Endothelial cell (in vitro differentiated cells): Measurements from ENCODE around the gene TBX10. TPM values are rescaled to one million over a fixed set of nuclear protein-coding genes. Genes with fewer than 3 reads are reported as not detected.
"Not testable (repeated sequence)": the region's sequence is repeated elsewhere in the genome, so short reads cannot be mapped to it uniquely, and the experiment has no call there.

Experiments used
- DNase-seq: peaks from one replicate; pipeline ENCODE4 v3.0.0; 2021; ENCODE audit warnings: low spot score
- H3K27ac Mint-ChIP-seq: one replicate; pipeline ENCODE4 v1.8.0; 2021; ENCODE audit warnings: mixed read lengths, inconsistent platforms; ENCODE audit not compliant: unreplicated experiment
- H3K27me3 Mint-ChIP-seq: one replicate; pipeline ENCODE4 v1.8.0; 2021; ENCODE audit warnings: mild to moderate bottlenecking, moderate library complexity, mixed read lengths, inconsistent platforms; ENCODE audit not compliant: unreplicated experiment
- H3K36me3 Mint-ChIP-seq: one replicate; pipeline ENCODE4 v1.8.0; 2021; ENCODE audit warnings: mild to moderate bottlenecking, low read depth, mixed read lengths, inconsistent platforms; ENCODE audit not compliant: unreplicated experiment
- H3K4me1 Mint-ChIP-seq: one replicate; pipeline ENCODE4 v1.8.0; 2021; ENCODE audit warnings: mild to moderate bottlenecking, mixed read lengths, inconsistent platforms; ENCODE audit not compliant: unreplicated experiment
- H3K4me3 Mint-ChIP-seq: one replicate; pipeline ENCODE4 v1.8.0; 2021; ENCODE audit warnings: mild to moderate bottlenecking, mixed read lengths, inconsistent platforms; ENCODE audit not compliant: unreplicated experiment
- H3K9me3 Mint-ChIP-seq: one replicate; pipeline ENCODE4 v1.8.0; 2021; ENCODE audit warnings: mixed read lengths, inconsistent platforms; ENCODE audit not compliant: unreplicated experiment
- total RNA-seq: library from RNA; stranded (reverse); fragmentation: NEBNext Ultra II Directional; extraction: Animal tissue kit (Norgen Biotek cat#: 25700); gene quantifications from one replicate; pipeline ENCODE4 v1.2.1, GENCODE V29; 2021; ENCODE audit not compliant: unreplicated experiment
- TF ChIP-seq, protein P1 (sequence below): fragments of 200-600 bp; sonication (generic); IDR thresholded peaks from one replicate; pipeline ENCODE4 v1.5.0; 2021; ENCODE audit warnings: antibody characterized with exemption; ENCODE audit not compliant: unreplicated experiment

Gene TBX10
- total RNA-seq, 1 donor from 2014 or later = not detected

- H3K4me1 Mint-ChIP-seq = no peaks in the 10 kb centered on the region
- H3K9me3 Mint-ChIP-seq = no peaks in the 10 kb centered on the region
- H3K27ac Mint-ChIP-seq = no peak overlapping the region
- H3K27me3 Mint-ChIP-seq = no peaks in the 10 kb centered on the region
- TF ChIP-seq, protein P1, sequence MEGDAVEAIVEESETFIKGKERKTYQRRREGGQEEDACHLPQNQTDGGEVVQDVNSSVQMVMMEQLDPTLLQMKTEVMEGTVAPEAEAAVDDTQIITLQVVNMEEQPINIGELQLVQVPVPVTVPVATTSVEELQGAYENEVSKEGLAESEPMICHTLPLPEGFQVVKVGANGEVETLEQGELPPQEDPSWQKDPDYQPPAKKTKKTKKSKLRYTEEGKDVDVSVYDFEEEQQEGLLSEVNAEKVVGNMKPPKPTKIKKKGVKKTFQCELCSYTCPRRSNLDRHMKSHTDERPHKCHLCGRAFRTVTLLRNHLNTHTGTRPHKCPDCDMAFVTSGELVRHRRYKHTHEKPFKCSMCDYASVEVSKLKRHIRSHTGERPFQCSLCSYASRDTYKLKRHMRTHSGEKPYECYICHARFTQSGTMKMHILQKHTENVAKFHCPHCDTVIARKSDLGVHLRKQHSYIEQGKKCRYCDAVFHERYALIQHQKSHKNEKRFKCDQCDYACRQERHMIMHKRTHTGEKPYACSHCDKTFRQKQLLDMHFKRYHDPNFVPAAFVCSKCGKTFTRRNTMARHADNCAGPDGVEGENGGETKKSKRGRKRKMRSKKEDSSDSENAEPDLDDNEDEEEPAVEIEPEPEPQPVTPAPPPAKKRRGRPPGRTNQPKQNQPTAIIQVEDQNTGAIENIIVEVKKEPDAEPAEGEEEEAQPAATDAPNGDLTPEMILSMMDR = no peak
- DNase-seq = no peak
- H3K36me3 Mint-ChIP-seq = peaks cover 2% of the 10 kb centered on the region
- no peak overlapping the region for H3K4me3 Mint-ChIP-seq
These were observed 46.5 kb downstream of the TBX10 start for GRCh38 chr11:67592880-67593564.

DNA sequence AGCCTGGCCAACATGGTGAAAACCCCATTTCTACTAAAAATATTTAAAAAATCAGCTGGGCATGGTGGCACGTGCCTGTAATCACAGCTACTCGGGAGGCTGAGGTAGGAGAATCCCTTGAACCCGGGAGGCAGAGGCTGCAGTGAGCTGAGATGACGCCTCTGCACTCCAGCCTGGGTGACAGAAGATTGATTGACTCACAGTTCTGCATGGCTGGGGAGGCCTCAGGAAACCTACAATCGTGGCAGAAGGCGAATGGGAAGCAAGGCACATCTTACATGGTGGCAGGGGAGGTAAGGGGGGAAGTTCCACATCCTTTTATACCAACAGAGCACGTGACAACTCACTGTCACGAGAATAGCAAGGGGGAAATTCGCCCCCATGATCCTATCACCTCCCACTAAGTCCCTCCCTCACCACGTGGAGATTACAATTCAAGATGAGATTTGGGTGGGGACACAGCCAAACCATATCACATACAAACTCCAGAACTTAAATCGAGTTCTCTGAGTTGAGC, 50.6 kb downstream of the TBX10 start:
- H3K9me3 Mint-ChIP-seq, DNase-seq, H3K4me3 Mint-ChIP-seq, H3K27me3 Mint-ChIP-seq, H3K27ac Mint-ChIP-seq: not testable (repeated sequence)
- Mint-ChIP-seq H3K4me1 (peaks cover 14% of the 10 kb centered on the region), H3K36me3 (peaks cover 32% of the 10 kb centered on the region)

DNA sequence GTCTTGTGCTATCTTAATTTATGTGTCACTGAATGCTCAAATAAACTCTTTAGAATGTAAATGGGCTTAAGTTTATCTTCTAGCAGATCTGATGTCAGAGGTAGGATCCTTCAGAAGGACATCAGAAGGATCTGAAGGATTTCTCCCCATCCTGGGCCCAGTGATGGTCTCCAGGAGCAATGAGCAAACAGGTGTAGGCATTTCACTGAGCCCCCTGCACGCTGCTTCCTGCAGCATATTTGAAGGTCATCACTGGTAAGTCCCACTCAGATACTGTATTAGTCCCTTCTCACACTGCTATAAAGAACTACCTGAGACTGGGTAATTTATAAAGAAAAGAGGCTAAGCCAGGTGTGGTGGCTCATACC, 51.4 kb downstream of the TBX10 start:
- no peak overlapping the region for H3K27ac Mint-ChIP-seq
- TF ChIP-seq, protein P1 = no peak
- no peaks in the 10 kb centered on the region for H3K27me3 Mint-ChIP-seq
- H3K9me3 Mint-ChIP-seq = no peaks in the 10 kb centered on the region
- H3K4me1 Mint-ChIP-seq = peaks cover 14% of the 10 kb centered on the region
- no peak overlapping the region for H3K4me3 Mint-ChIP-seq
- no peak for DNase-seq
- peaks cover 32% of the 10 kb centered on the region for H3K36me3 Mint-ChIP-seq

DNA sequence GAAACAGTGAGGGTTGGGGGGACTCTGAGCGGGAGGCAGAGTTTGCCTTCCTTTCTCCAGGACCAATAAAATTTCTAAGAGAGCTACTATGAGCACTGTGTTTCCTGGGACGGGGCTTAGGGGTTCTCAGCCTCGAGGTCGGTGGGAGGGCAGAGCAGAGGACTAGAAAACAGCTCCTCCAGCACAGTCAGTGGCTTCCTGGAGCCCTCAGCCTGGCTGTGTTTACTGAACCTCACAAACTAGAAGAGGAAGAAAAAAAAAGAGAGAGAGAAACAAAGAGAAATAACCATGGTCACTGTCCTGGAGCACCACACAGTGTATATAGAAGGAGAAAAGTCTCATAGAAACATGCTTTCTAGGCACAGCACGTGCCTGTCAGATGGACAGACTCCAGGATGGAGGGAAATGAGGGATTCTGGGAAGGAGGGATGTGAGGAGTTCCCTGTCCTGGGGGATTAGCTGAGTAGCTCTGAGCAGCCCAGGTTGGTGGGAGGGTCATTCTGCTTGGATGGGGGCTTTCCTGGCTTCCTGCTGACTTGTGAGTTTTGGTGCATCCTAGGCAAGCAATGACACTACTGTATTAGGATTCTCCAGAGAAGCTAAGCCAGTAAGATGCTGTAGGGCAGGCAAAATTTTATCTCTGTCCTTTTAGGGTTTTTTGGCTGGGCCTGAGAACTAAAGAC, 52.9 kb downstream of the TBX10 start:
- DNase-seq = no peak
- Mint-ChIP-seq H3K27me3 (peaks cover 5% of the 10 kb centered on the region), H3K4me1 (peaks cover 20% of the 10 kb centered on the region), H3K27ac (no peak overlapping the region), H3K4me3 (peak overlapping the region; percentile 89), H3K9me3 (no peaks in the 10 kb centered on the region), H3K36me3 (peaks cover 32% of the 10 kb centered on the region)
- TF ChIP-seq, protein P1 = no peak

- Mint-ChIP-seq H3K36me3 (peaks cover 32% of the 10 kb centered on the region), H3K9me3 (no peaks in the 10 kb centered on the region), H3K27me3 (peaks cover 6% of the 10 kb centered on the region), H3K4me1 (peaks cover 20% of the 10 kb centered on the region), H3K27ac (peak overlapping the region; percentile 48), H3K4me3 (peak overlapping the region; percentile 89)
- TF ChIP-seq, protein P1 = no peak
- no peak for DNase-seq
These were observed 53.7 kb downstream of the TBX10 start for GRCh38 chr11:67585911-67586310.
